Measurements from ENCODE around the gene TMEM9.

GRCh38 chr1:201088901-201089525 is 65.3 kb downstream of the TMEM9 start:
- TF ChIP-seq CTCF (IDR thresholded peaks at IDR 0.05; ENCODE audit: extremely low read depth in 1 of 2, insufficient read depth in 1 of 2, low read depth in 1 of 2, low read length in 2 of 2) (no peak), MAX (IDR thresholded peaks at IDR 0.05; ENCODE audit: insufficient read depth, insufficient read length) (no peak), POLR2A (IDR thresholded peaks at IDR 0.05; ENCODE audit: low read depth, low read length) (no peak), EZH2 (IDR thresholded peaks at IDR 0.05; ENCODE audit: borderline replicate concordance, low read depth, low read length, severe bottlenecking) (no peak), GATA2 (IDR thresholded peaks at IDR 0.05; ENCODE audit: insufficient read depth, insufficient read length, low read depth, low read length) (no peak), JUN (IDR thresholded peaks at IDR 0.05; ENCODE audit: borderline replicate concordance, insufficient read depth, insufficient read length, low read depth) (no peak), POLR2AphosphoS5 (IDR thresholded peaks at IDR 0.05; ENCODE audit: insufficient read depth, low read depth, low read length) (no peak), FOS (IDR thresholded peaks at IDR 0.05; ENCODE audit: borderline replicate concordance, insufficient read depth, low read length) (no peak)
